ENCODE measurements around the gene SLC38A10.

The SLC38A10 gene

GRCh38 chr17:81251709-81252301, 43.3 kb downstream of the SLC38A10 start:
- no peak for DNase-seq (ENCODE audit: low read depth in 2 of 2)
- no peak overlapping the region for H3K4me3 ChIP-seq (replicated peaks in 1 of 2; ENCODE audit: low read depth in 2 of 2, low read length in 2 of 2)
- TF ChIP-seq CTCF (IDR thresholded peaks at IDR 0.05; ENCODE audit: low read depth, low read length): no peak

DNA sequence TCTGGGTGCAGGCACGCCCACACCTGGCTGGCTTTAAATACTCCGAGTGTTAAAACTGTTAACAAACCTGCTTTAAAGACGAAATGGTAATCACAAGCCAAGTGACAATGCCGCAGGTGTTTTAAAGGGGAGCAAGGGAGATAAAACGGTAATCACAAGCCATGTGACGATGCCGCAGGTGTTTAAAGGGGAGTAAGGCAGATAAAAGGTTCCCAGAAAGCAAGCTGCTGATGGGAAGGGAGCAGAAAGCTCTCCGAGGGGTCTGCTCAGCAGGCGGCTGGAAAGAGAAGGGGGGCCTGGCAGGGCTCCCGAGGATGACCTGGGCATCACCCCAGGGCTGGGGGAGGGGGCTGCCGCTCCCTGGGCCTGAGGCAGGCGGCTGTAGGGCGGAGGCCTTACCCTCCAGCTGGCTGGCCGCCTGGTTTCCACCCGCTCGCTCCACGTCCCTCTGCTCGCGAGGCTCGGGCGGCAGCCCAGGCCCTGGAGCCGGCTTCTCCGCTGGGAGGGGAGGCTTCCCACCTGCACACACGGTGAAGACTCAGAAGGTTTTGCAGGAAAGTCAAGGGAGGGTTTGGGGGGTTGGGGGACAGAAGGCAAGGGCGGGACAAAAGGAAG, 43.9 kb downstream of the SLC38A10 start:
- no peak overlapping the region for H3K4me3 ChIP-seq (replicated peaks in 1 of 2; ENCODE audit: low read depth in 2 of 2, low read length in 2 of 2)

GRCh38 chr17:81250286-81251093, 44.6 kb downstream of the SLC38A10 start:
- TF ChIP-seq CTCF (IDR thresholded peaks at IDR 0.05; ENCODE audit: low read depth, low read length): no peak
- no peak for DNase-seq (ENCODE audit: low read depth in 2 of 2)
- no peak overlapping the region for H3K4me3 ChIP-seq (replicated peaks in 1 of 2; ENCODE audit: low read depth in 2 of 2, low read length in 2 of 2)

More for the DNA sequence above, 43.9 kb downstream of the SLC38A10 start:
- no peak for DNase-seq (ENCODE audit: low read depth in 2 of 2)
- TF ChIP-seq CTCF (IDR thresholded peaks at IDR 0.05; ENCODE audit: low read depth, low read length): no peak

- DNase-seq (ENCODE audit: low read depth in 2 of 2): peak in 1 of 2 donors; percentile 19
- H3K4me3 ChIP-seq (replicated peaks in 1 of 2; ENCODE audit: low read depth in 2 of 2, low read length in 2 of 2): no peak overlapping the region
- no peak for TF ChIP-seq CTCF (IDR thresholded peaks at IDR 0.05; ENCODE audit: low read depth, low read length)
Observed at GRCh38 chr17:81249223-81250040, 45.7 kb downstream of the SLC38A10 start.

- no peak for TF ChIP-seq CTCF (IDR thresholded peaks at IDR 0.05; ENCODE audit: low read depth, low read length)
- no peak overlapping the region for H3K4me3 ChIP-seq (replicated peaks in 1 of 2; ENCODE audit: low read depth in 2 of 2, low read length in 2 of 2)
- DNase-seq (ENCODE audit: low read depth in 2 of 2): no peak
Observed at GRCh38 chr17:81248649-81249048, 46.5 kb downstream of the SLC38A10 start.

GRCh38 chr17:81247339-81247990, 47.6 kb downstream of the SLC38A10 start:
- no peak for DNase-seq (ENCODE audit: low read depth in 2 of 2)
- H3K4me3 ChIP-seq (replicated peaks in 1 of 2; ENCODE audit: low read depth in 2 of 2, low read length in 2 of 2): no peak overlapping the region
- no peak for TF ChIP-seq CTCF (IDR thresholded peaks at IDR 0.05; ENCODE audit: low read depth, low read length)
